Gastrocnemius medialis (tissue), 4 donors: Measurements from ENCODE around the gene B3GNT3.

Experiments
- CTCF ChIP-seq, 5 experiments: fragments of 450-650 bp in 3 of 5; fragments of 200-600 bp in 2 of 5; sonication (generic) in 2 of 5; IDR thresholded peaks in 4 of 5; conservative IDR thresholded peaks in 1 of 5; 1 replicate in 4 of 5; 2 replicates in 1 of 5; pipeline ENCODE4 v1.5.1; 2016 to 2019; ENCODE audit warnings: antibody characterized with exemption in 5 of 5, mild to moderate bottlenecking in 3 of 5, moderate library complexity in 3 of 5
- POLR2A ChIP-seq, 2 donors: fragments of 450-650 bp; IDR thresholded peaks; one replicate each; pipeline ENCODE4 v1.6.1; 2017; ENCODE audit warnings: antibody characterized with exemption in 2 of 2, mild to moderate bottlenecking in 2 of 2, moderate library complexity in 2 of 2

GRCh38 chr19:17770613-17771012 is 24.3 kb upstream of the B3GNT3 start:
- TF ChIP-seq CTCF (IDR thresholded peaks at IDR 0.05 in 4 of 5, conservative IDR thresholded peaks at IDR 0.05 in 1 of 5) = no peak
- TF ChIP-seq POLR2A (IDR thresholded peaks at IDR 0.05) = no peak
